Duodenal mucosa (tissue), 2 donors: Measurements from ENCODE around the gene PINK1.

ENCODE experiments used
- H3K27ac ChIP-seq: one replicate; pipeline ENCODE4 v1.7.0; 2013; ENCODE audit warnings: low read depth, low read length
- H3K27me3 ChIP-seq, 2 donors: one replicate each; pipeline ENCODE4 v1.7.0; 2013; ENCODE audit warnings: low read length in 2 of 2, control low read depth in 1 of 2; ENCODE audit not compliant: insufficient read depth in 2 of 2, control insufficient read depth in 1 of 2
- H3K36me3 ChIP-seq, 2 donors: one replicate each; pipeline ENCODE4 v1.7.0; 2013; ENCODE audit warnings: low read length in 2 of 2, control low read depth in 1 of 2; ENCODE audit not compliant: insufficient read depth in 2 of 2, control insufficient read depth in 1 of 2
- H3K4me1 ChIP-seq, 2 donors: one replicate each; pipeline ENCODE4 v1.7.0; 2013; ENCODE audit warnings: low read length in 2 of 2, control low read depth in 1 of 2; ENCODE audit not compliant: insufficient read depth in 2 of 2, control insufficient read depth in 1 of 2
- H3K4me3 ChIP-seq, 2 donors: one replicate each; pipeline ENCODE4 v1.7.0; 2013; ENCODE audit warnings: low read length in 2 of 2, low read depth in 1 of 2
- H3K9ac ChIP-seq, 2 donors: one replicate each; pipeline ENCODE4 v1.7.0; 2013; ENCODE audit warnings: low read length in 2 of 2, low read depth in 1 of 2
- H3K9me3 ChIP-seq, 2 donors: one replicate each; pipeline ENCODE4 v1.7.0; 2013; ENCODE audit warnings: low read length in 2 of 2, control low read depth in 1 of 2; ENCODE audit not compliant: control insufficient read depth in 1 of 2

The PINK1 gene

GRCh38 chr1:20685741-20686140 is 52.5 kb downstream of the PINK1 start:
- Histone ChIP-seq H3K4me1 (no peaks in the 10 kb centered on the region), H3K4me3 (no peak overlapping the region), H3K9ac (no peak overlapping the region), H3K36me3 (no peaks in the 10 kb centered on the region), H3K27me3 (no peaks in the 10 kb centered on the region), H3K27ac (no peak overlapping the region), H3K9me3 (no peaks in the 10 kb centered on the region)

- no peak overlapping the region for H3K4me3 ChIP-seq
- no peak overlapping the region for H3K9ac ChIP-seq
- H3K27ac ChIP-seq = no peak overlapping the region
- H3K9me3 ChIP-seq = no peaks in the 10 kb centered on the region
- no peaks in the 10 kb centered on the region for H3K27me3 ChIP-seq
- H3K36me3 ChIP-seq = no peaks in the 10 kb centered on the region
- H3K4me1 ChIP-seq = no peaks in the 10 kb centered on the region
These were observed 53.8 kb downstream of the PINK1 start for GRCh38 chr1:20686883-20687725.

GRCh38 chr1:20689645-20690056 is 56.4 kb downstream of the PINK1 start:
- Histone ChIP-seq H3K4me1 (no peaks in the 10 kb centered on the region), H3K27ac (no peak overlapping the region), H3K4me3 (no peak overlapping the region), H3K27me3 (no peaks in the 10 kb centered on the region), H3K9me3 (no peaks in the 10 kb centered on the region), H3K36me3 (no peaks in the 10 kb centered on the region), H3K9ac (no peak overlapping the region)

GRCh38 chr1:20691872-20692271 is 58.6 kb downstream of the PINK1 start:
- peaks cover 0 to 5% of the 10 kb centered on the region in 2 donors for H3K4me1 ChIP-seq
- H3K27me3 ChIP-seq = no peaks in the 10 kb centered on the region
- H3K9ac ChIP-seq = no peak overlapping the region
- H3K4me3 ChIP-seq = no peak overlapping the region
- H3K27ac ChIP-seq = no peak overlapping the region
- no peaks in the 10 kb centered on the region for H3K9me3 ChIP-seq
- H3K36me3 ChIP-seq = no peaks in the 10 kb centered on the region

- Histone ChIP-seq H3K36me3 (no peaks in the 10 kb centered on the region), H3K4me1 (peaks cover 0 to 9% of the 10 kb centered on the region in 2 donors), H3K9me3 (no peaks in the 10 kb centered on the region), H3K4me3 (no peak overlapping the region), H3K9ac (no peak overlapping the region), H3K27ac (no peak overlapping the region), H3K27me3 (no peaks in the 10 kb centered on the region)
These were observed 60.4 kb downstream of the PINK1 start for GRCh38 chr1:20693623-20694022.

- H3K4me1 ChIP-seq = peaks cover 0 to 9% of the 10 kb centered on the region in 2 donors
- no peaks in the 10 kb centered on the region for H3K36me3 ChIP-seq
- H3K27ac ChIP-seq = no peak overlapping the region
- H3K9ac ChIP-seq = no peak overlapping the region
- no peaks in the 10 kb centered on the region for H3K9me3 ChIP-seq
- H3K27me3 ChIP-seq = no peaks in the 10 kb centered on the region
- H3K4me3 ChIP-seq = no peak overlapping the region
These were observed 62.3 kb downstream of the PINK1 start for GRCh38 chr1:20695515-20695914.

GRCh38 chr1:20696397-20697333 is 63.4 kb downstream of the PINK1 start:
- Histone ChIP-seq H3K4me1 (peaks cover 3 to 9% of the 10 kb centered on the region in 2 donors), H3K27ac (peak overlapping the region; percentile 49), H3K27me3 (no peaks in the 10 kb centered on the region), H3K9ac (peak overlapping the region; percentile 54 to 70), H3K4me3 (peak overlapping the region; percentile 73), H3K36me3 (no peaks in the 10 kb centered on the region), H3K9me3 (no peaks in the 10 kb centered on the region)

- Histone ChIP-seq H3K4me1 (peaks cover 10 to 13% of the 10 kb centered on the region in 2 donors), H3K9ac (no peak overlapping the region), H3K9me3 (no peaks in the 10 kb centered on the region), H3K27me3 (no peaks in the 10 kb centered on the region), H3K4me3 (no peak overlapping the region), H3K36me3 (no peaks in the 10 kb centered on the region), H3K27ac (no peak overlapping the region)
These were observed 64.3 kb downstream of the PINK1 start for GRCh38 chr1:20697563-20697962.

- H3K9me3 ChIP-seq = no peaks in the 10 kb centered on the region
- H3K4me3 ChIP-seq = no peak overlapping the region
- H3K36me3 ChIP-seq = no peaks in the 10 kb centered on the region
- no peak overlapping the region for H3K9ac ChIP-seq
- H3K27ac ChIP-seq = no peak overlapping the region
- H3K27me3 ChIP-seq = no peaks in the 10 kb centered on the region
- H3K4me1 ChIP-seq = peaks cover 10 to 13% of the 10 kb centered on the region in 2 donors
These were observed 65.1 kb downstream of the PINK1 start for GRCh38 chr1:20698195-20698910.
